Hypothalamus (tissue), 51 donors: ENCODE data around the gene ABCF3.

Experiments used
- DNase-seq, 51 donors: peaks; one replicate each; lab custom pipeline; 2025; lab: John Stamatoyannopoulos, UW

ABCF3 gene

DNA sequence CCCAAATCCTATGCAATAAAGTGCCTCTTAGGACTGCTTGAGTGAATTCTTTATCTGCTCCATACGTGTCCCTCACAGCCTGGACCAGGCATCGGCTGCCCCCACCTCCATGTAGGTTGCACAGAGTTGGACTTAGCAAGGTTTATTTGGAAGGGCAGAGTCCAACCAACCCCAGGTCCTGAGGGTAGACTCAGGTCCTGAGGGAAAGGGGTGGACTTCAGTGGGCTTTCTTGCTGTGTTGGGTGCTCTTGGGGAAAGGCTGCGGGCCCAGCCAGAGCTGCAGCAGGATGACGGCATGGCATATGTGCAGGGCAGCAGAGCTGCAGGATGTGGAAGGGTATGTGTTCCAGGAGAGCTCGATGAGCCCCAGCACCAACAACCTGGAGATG is 56.3 kb downstream of the ABCF3 start:
- DNase-seq: no peak
